Prostate gland (tissue), 2 donors: ENCODE data around the gene NOL7.

ENCODE experiments used
- CTCF ChIP-seq, 4 experiments: fragments of 200-600 bp in 2 of 4; fragments of 450-650 bp in 2 of 4; sonication (generic) in 2 of 4; IDR thresholded peaks; 1 replicate in 3 of 4; 2 replicates in 1 of 4; pipeline ENCODE4 v1.5.1; 2016 to 2019; ENCODE audit warnings: antibody characterized with exemption in 4 of 4, mild to moderate bottlenecking in 2 of 4, moderate library complexity in 2 of 4
- POLR2A ChIP-seq: fragments of 450-650 bp; IDR thresholded peaks from one replicate; pipeline ENCODE4 v1.6.1; 2016; ENCODE audit warnings: antibody characterized with exemption, mild to moderate bottlenecking

DNA sequence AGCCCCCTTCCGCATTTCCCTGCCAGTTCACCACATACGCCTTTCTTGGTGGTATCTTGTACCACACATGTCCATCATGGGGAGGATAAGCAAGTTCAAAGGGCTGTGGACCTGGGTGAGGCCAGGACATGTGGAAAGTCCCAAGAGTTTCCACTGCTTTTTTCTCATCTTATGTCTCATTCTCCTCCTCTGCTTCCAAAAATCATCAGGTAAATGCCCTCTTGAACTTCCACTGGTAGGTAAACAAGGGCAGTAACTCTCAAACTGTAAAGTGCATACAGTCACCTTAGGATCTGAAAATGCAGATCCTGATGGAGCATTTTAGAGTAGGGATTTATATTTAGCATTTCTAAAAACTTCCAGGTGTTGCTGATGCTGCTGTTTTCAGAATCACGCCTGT lies 48.6 kb upstream of the NOL7 start:
- TF ChIP-seq POLR2A, result no peak
- TF ChIP-seq CTCF (IDR thresholded peaks at IDR 0.05), result no peak
